HPDE6-E6E7 (cell line): ENCODE data around the gene SATL1.
A peak's percentile ranks its signal among the peaks of the same experiment; 100 is the strongest.
"Not testable (repeated sequence)": the region's sequence is repeated elsewhere in the genome, so short reads cannot be mapped to it uniquely, and the experiment has no call there.

Experiments
- DNase-seq: peaks from one replicate; pipeline ENCODE4 v3.0.0; 2011; ENCODE audit warnings: missing footprints; ENCODE audit errors: extremely low spot score

Gene SATL1

GRCh38 chrX:85111347-85111746, 132.2 kb downstream of the SATL1 start:
- DNase-seq: no peak

GRCh38 chrX:85109235-85109634, 134.3 kb downstream of the SATL1 start:
- no peak for DNase-seq

- DNase-seq: no peak
These were observed 135.4 kb downstream of the SATL1 start for GRCh38 chrX:85108165-85108564.

GRCh38 chrX:85107407-85107806, 136.2 kb downstream of the SATL1 start:
- no peak for DNase-seq

GRCh38 chrX:85089321-85089840, 154.2 kb downstream of the SATL1 start:
- DNase-seq: no peak

- peak; percentile 32 for DNase-seq
These were observed 158.7 kb downstream of the SATL1 start for GRCh38 chrX:85084770-85085393.

GRCh38 chrX:85077247-85077646, 166.3 kb downstream of the SATL1 start:
- DNase-seq: not testable (repeated sequence)

GRCh38 chrX:85065512-85066198, 177.9 kb downstream of the SATL1 start:
- no peak for DNase-seq

GRCh38 chrX:85052636-85053343, 190.8 kb downstream of the SATL1 start:
- DNase-seq: no peak

- DNase-seq: no peak
These were observed 191.4 kb downstream of the SATL1 start for GRCh38 chrX:85052205-85052604.

GRCh38 chrX:85051627-85052026, 192.0 kb downstream of the SATL1 start:
- no peak for DNase-seq
